Fibroblast of lung (primary cell): ENCODE data around the gene STARD13.

ENCODE experiments used
- EZH2 ChIP-seq: IDR thresholded peaks from 2 replicates; pipeline ENCODE4 v1.5.1; 2012; ENCODE audit warnings: low read length, control low read depth, mild to moderate bottlenecking; ENCODE audit errors: missing control alignments
- TF ChIP-seq, protein P1 (sequence below), 2 donors: IDR thresholded peaks in 1 of 2; conservative IDR thresholded peaks in 1 of 2; 1 replicate in 1 of 2; 2 replicates in 1 of 2; pipeline ENCODE4 v1.5.1; 2011 to 2012; ENCODE audit warnings: low read length in 2 of 2, control low read depth in 1 of 2, inconsistent platforms in 1 of 2, low read depth in 1 of 2, mild to moderate bottlenecking in 1 of 2

DNA sequence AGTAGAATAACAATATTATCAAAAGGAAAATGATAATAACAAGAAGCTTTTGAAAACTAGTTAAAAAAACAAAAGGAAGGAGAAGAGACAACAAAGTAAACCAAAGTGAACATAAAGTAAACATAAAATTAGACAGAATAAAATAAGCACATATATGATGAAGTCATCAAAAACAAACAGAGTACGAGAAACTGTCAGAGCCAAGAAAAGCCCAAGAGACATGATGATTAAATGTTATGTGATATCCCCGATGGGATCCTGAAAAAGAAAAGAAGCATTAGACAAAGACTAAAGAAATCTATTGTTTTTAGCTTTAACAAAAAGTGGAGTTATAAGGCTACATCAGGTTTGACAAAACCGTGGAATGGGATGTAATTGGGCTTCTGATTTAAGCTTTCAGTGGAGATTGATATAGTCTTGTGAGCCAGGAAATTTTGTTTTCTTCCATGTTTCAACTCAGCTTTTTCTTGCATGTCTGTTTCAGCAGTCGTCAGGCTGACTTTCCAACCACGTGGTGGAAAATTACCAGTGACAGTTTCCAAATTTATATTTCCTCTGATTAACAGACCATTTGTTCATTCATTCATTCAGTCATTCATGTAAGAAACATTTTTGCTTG, 204.5 kb downstream of the STARD13 start:
- TF ChIP-seq, protein P1, sequence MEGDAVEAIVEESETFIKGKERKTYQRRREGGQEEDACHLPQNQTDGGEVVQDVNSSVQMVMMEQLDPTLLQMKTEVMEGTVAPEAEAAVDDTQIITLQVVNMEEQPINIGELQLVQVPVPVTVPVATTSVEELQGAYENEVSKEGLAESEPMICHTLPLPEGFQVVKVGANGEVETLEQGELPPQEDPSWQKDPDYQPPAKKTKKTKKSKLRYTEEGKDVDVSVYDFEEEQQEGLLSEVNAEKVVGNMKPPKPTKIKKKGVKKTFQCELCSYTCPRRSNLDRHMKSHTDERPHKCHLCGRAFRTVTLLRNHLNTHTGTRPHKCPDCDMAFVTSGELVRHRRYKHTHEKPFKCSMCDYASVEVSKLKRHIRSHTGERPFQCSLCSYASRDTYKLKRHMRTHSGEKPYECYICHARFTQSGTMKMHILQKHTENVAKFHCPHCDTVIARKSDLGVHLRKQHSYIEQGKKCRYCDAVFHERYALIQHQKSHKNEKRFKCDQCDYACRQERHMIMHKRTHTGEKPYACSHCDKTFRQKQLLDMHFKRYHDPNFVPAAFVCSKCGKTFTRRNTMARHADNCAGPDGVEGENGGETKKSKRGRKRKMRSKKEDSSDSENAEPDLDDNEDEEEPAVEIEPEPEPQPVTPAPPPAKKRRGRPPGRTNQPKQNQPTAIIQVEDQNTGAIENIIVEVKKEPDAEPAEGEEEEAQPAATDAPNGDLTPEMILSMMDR (conservative IDR thresholded peaks at IDR 0.05 in 1 of 2, IDR thresholded peaks at IDR 0.05 in 1 of 2; ENCODE audit: low read depth in 1 of 2, low read length in 2 of 2): no peak
- no peak for TF ChIP-seq EZH2
